NOMO-1 treated with dmso at 0.1 percent for 144 hours (cell line): ENCODE results near the gene RAX2.

Experiments used
- DNase-seq: peaks from one replicate; lab custom pipeline; 2025; ENCODE audit not compliant: unreplicated experiment; lab: John Stamatoyannopoulos, UW

Gene RAX2

DNA sequence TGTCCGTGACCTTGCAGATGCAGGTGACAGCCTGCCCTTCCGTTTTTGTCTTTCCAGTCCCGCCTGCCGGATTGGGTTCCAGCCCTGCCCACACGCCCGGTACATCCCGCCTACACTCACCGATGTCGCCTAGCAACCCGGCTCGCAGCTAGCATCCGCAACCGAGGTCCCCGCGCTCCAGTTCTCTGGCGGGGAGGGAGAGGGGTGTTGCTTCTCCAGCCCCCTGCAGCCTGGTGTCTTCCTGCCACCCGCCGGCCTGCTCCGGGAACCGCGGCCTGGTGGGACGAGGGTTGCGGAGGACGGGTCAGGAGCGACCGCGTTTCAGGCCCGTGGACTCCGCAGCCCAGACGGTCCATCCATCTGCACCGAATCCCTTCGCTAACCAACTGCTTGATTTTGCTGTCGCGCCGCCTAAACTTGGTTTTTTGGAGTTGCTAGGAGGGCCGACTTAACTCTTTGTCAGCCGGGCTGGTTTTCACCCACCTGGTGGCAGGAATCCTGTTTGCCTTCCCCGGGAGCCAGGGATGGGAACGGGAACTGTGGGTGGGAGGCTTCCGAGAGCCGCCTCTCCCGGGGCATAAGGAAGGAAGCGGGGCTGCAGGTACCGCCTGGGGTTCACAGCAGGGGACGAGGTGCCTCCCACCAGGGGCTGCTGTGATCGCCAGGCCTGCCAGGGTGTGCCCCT lies 29.5 kb upstream of the RAX2 start:
- DNase-seq, result no peak

DNA sequence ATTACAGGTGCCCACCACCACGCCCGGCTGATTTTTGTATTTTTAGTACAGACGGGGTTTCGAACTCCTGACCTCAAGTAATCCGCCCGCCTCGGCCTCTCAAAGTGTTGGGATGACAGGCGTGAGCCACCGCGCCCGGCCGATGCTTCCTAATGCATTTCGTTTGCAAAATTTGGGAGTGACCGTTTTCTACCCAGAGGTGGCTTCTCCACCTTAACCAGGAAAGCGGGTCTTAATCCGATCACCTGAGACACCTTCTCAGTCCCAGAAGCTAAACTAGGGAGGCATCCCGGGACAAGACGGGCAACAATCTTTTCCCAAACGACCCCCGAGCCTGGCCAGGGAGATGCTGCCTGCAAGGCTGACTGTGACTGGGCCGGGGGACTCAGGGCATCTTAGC lies 29.0 kb upstream of the RAX2 start:
- no peak for DNase-seq

DNA sequence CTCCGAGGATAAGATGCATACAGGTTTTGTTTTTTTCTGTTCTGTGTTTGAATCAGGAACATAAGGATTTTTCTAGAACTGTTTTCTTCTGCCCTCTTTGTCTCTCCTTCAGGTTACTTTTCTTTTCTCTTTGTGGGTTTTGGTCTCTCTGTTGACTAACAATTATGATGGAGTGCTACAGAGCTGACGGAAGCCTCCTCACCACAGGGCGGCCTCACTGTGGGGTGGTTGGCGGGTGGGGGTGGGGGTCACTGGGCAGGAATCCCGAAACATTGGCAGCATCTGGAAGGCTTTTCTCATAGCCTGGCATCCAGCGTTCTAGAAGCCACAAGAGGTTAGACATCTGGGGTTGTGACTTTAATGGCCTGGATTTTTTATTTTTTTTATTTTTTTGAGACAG lies 26.1 kb upstream of the RAX2 start:
- no peak for DNase-seq

GRCh38 chr19:3796358-3796757 lies 24.3 kb upstream of the RAX2 start:
- DNase-seq, result no peak

- DNase-seq, result no peak
Measured at GRCh38 chr19:3793799-3794198, 21.8 kb upstream of the RAX2 start.

- no peak for DNase-seq
Measured at GRCh38 chr19:3792114-3792513, 20.1 kb upstream of the RAX2 start.

GRCh38 chr19:3790941-3791340 lies 18.9 kb upstream of the RAX2 start:
- no peak for DNase-seq

DNA sequence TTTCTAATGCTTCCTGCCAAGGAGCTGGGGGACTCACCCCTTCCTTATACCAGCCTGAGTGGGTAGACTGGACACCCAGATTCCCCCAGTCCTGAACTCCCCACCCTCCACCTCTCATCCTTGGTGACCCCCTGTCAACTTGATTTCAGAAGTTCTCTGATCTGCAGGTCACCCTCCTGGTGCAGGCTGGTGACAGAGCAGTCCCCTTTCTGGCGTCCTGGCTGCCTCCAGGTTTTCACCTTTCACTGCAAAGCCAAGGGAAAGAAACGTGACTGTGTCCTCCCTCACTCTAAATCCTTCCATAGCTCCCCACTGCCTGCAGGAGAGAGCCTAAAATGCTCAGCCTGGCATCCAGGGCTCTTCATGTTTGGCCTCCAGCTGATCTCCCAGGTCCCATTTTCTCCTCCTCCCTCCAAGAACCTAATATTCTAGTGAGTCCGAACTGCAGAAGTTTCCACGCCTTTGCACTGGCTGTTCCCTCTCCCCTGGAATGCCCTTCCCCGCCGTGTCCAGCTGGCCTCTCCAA lies 18.2 kb upstream of the RAX2 start:
- DNase-seq, result no peak

GRCh38 chr19:3788996-3789778 lies 17.2 kb upstream of the RAX2 start:
- DNase-seq, result no peak

DNA sequence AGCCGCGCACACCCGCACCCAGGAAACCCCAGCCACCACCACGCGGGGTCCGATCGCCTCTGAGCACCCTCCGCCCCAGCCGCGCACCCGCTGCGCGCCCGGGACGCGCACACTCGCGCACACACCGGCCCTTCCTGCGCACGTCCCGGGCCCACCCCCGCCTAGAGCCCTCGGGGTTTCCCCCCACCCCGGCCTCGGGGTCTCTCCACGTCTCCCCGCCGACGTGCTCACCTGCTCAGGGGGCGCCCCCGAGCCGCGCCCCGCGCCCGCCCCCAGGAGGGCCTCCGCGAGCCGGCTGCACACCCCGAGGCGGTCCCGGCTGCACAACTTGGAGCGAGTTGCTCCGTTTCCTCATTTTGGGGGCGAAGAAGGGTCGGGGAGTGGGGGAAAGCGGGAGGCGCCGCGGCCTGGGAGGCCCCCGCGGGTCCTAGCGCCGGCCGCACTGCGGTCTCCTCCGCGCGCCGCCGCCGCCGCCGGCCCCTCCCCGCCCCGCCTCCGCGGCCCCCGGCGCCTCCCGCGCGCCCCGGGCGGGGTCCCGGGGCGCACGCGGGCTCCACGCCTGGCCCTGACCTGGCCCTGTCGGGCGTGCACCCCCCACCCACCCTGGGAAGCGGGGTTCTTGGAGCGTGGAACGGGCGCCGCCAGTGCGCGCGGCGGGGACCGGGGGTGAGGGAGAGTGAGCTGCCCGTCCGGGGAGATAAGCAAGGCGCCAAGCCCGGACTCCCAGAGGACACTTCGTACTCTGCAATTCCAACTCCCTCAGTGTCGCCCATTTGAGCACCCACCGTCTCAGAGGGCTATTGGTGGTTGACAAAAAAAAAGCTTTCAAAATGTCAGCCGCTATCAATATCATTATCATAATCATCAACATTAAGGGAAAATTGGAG lies 14.2 kb upstream of the RAX2 start, which contains the start of gene MATK:
Gene MATK, minus strand, starts transcription at position 444 of the 887 bp plus-strand sequence. CDS start 1,246 bp downstream, outside the sequence.
- DNase-seq, result peak; percentile 77

DNA sequence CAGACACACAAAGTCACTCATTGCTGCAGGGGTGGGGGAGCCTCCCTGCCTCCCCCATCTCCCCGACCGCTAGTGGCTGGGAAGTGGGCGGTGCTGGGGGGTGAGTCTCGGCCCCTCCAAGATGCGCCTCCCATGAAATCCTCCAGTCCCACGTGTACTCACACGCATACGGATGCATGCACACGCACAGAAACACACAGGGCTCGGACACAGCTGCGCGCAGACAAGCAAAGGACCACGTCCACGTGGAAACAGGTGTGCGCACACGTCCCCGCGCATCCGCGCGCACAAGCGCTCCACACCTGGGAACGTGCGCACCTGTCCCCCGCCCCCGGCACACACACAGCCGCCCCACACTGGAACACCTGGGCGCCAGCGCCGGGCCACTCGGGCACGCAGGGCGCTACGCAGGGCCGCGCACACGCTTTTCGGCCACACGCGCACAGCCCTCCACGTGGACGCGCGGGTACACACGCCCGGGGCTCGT lies 13.5 kb upstream of the RAX2 start:
- DNase-seq, result peak; percentile 26

- no peak for DNase-seq
Measured at GRCh38 chr19:3784607-3785450, 12.8 kb upstream of the RAX2 start.

DNA sequence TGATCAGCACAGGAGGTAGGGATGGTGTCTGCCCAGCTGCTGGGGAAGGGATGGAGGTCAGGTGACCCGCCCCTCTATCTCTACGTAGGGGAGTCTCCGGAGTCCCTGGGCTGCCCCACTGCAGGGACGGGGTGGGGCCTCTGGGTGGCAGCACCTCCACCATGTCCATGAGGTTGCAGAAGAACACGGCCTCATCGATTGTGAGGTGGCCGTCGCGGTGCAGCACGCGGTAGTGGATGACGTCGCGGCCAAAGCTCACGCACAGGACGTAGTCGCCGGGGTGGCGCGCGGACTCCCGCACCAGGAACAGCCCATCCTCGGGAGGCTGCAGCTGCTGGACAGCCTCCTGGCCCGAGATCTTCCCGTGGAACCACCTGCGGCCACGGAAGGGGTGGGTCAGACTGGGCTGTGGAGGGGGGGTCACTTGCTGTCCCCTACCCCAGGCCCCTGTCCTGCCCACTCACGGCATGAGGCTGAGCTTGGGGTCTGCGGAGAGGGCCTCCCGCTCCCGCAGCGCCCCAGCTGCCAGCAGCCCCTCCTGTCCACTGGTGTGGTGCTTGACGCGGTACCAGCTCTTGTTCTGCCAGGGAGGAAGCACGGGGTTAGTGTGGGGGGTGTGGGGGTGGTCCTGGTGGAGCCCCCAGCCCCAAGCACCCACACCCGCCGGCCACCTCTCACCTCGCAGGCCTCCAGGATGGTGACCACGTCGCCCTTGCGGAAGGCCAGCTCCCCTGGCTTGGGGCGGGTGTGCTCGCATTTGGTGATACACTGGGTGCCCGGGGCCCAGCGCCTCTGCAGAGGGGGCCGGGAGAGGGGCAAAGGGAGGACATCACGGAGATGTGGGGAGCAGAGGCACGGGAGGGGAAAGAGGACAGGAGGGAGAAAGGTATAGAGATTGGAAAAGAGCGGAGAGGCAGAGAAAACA lies 11.9 kb upstream of the RAX2 start:
- DNase-seq, result no peak

DNA sequence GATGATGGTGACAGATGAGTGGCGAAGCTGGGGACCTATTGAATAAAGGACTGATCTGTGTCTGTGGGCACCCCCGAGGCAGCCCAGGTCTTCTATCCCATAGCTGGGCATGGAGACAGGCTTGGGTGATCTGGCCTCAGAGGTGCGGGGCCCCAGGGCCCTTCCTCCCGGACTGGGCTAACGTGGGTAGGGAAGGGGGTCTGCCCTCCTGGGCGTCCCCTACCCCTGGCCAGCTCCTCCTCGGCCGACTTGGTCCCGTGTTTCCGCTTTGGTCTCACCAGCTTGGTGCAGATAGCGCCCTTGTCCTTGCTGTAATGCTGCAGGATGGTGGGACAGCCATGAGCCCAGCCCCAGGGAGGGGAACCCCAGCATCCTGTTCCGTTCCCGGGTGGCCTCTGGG lies 10.9 kb upstream of the RAX2 start:
- no peak for DNase-seq

- no peak for DNase-seq
Measured at GRCh38 chr19:3782330-3782729, 10.3 kb upstream of the RAX2 start.

DNA sequence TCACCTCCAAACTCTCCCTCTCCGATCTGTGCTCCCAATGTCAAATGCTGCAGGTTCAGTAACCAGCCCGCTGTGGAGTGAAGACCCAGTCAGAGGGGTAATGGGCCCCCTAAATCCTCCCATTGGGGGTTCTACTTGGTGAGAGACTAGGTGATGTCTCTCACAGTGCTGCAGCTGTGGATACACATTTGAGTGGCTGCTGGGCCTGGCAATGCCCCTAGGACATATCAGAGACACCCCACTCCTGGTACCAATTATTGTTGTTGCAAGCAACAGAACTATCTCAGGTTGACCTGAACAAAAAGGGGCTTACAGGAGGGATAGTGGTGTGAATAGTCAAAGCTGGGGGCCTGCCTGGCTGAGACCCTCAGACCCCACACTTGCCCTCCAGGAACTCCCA lies 9.6 kb upstream of the RAX2 start:
- DNase-seq, result no peak

GRCh38 chr19:3780786-3781304 lies 8.8 kb upstream of the RAX2 start:
- no peak for DNase-seq

DNA sequence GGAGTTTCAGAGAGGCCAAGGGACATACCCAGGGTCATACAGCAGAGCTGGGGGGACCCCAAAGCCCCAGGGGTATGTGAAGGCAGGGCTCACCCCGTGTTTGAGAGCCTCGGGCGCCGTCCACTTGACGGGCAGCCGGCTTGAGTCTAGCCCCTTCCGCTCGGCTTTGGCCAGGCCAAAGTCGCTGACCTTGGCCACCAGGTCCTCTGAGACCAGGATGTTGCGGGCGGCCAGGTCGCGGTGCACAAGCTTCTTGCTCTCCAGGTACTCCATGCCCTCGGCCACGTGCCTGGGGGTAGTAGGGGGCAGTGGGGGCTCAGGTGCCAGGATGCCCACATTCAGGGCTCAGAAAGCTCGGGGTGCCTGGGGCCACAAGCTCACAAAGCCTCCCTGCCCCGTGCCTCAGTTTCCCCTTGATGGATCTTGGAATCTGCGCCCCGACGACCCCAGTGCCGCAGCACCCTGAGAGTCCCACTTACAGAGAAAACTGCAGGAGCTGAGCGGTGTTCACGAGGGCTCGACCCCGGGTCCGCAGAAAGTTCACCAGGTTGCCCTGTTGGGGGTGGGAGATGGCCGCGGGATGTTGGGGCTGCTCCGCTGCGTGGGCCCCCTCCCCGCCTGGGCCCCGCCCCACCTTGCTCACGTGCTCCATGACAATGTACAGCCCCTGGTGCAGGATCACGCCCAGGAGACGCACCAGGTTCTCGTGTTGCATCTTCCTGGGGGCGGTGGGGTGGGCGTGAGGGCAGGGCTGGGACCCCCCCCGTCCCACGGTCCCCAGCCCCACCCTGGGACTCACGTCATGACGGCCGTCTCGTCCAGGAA lies 7.1 kb upstream of the RAX2 start:
- no peak for DNase-seq
